Liver (tissue), 9 donors: ENCODE data around the gene TNFRSF25. TPM values are rescaled to one million over a fixed set of nuclear protein-coding genes. Genes with fewer than 3 reads are reported as not detected.

ENCODE experiments used
- DNase-seq: peaks from one replicate; pipeline ENCODE4 v3.0.0-alpha.2; 2017; ENCODE audit warnings: low spot score
- H3K27ac ChIP-seq, 2 donors: one replicate each; pipeline ENCODE4 v1.7.0; 2013; ENCODE audit warnings: inconsistent platforms in 2 of 2, low read length in 2 of 2, control low read depth in 1 of 2, low read depth in 1 of 2, mild to moderate bottlenecking in 1 of 2
- H3K27me3 ChIP-seq, 4 donors: one replicate each; pipeline versions ENCODE4 v1.6.1 to v1.7.0; 2013; ENCODE audit warnings: low read length in 3 of 4, inconsistent platforms in 1 of 4, mild to moderate bottlenecking in 1 of 4, moderate library complexity in 1 of 4; ENCODE audit not compliant: control insufficient read depth in 4 of 4, insufficient read depth in 4 of 4
- H3K36me3 ChIP-seq, 4 donors: one replicate each; pipeline versions ENCODE4 v1.6.1 to v1.7.0; 2013; ENCODE audit warnings: low read length in 3 of 4, mild to moderate bottlenecking in 3 of 4, low read depth in 1 of 4, moderate library complexity in 1 of 4; ENCODE audit not compliant: control insufficient read depth in 4 of 4, insufficient read depth in 3 of 4
- H3K4me1 ChIP-seq, 4 donors: one replicate each; pipeline versions ENCODE4 v1.6.1 to v1.7.0; 2013; ENCODE audit warnings: low read length in 3 of 4, mild to moderate bottlenecking in 3 of 4, moderate library complexity in 1 of 4; ENCODE audit not compliant: control insufficient read depth in 4 of 4, insufficient read depth in 4 of 4
- H3K4me3 ChIP-seq, 3 donors: one replicate each; pipeline versions ENCODE4 v1.6.1 to v1.7.0; 2013; ENCODE audit warnings: low read length in 3 of 3, control low read depth in 1 of 3, low read depth in 1 of 3, mild to moderate bottlenecking in 1 of 3
- H3K9ac ChIP-seq, 2 donors: one replicate each; pipeline ENCODE4 v1.7.0; 2013; ENCODE audit warnings: low read length in 2 of 2, mild to moderate bottlenecking in 2 of 2, moderate library complexity in 2 of 2, control low read depth in 1 of 2, low read depth in 1 of 2
- H3K9me3 ChIP-seq, 4 donors: one replicate each; pipeline versions ENCODE4 v1.6.1 to v1.7.0; 2013; ENCODE audit warnings: low read length in 3 of 4; ENCODE audit not compliant: control insufficient read depth in 4 of 4
- ATF3 ChIP-seq: IDR thresholded peaks from 2 replicates; pipeline ENCODE4 v1.6.1; 2016; ENCODE audit warnings: antibody characterized with exemption
- CTCF ChIP-seq: fragments of 150-350 bp; IDR thresholded peaks from 2 replicates; pipeline ENCODE4 v1.5.1; 2017; ENCODE audit warnings: improper control_type of control experiment, low read depth, low read length; ENCODE audit not compliant: missing input control
- EGR1 ChIP-seq, 2 donors: IDR thresholded peaks; 2 replicates each; pipeline ENCODE4 v1.6.1; 2016 to 2018; ENCODE audit warnings: antibody characterized with exemption in 2 of 2, low read depth in 2 of 2
- FOXA1 ChIP-seq: IDR thresholded peaks from 2 replicates; pipeline ENCODE4 v1.6.1; 2016; ENCODE audit warnings: antibody characterized with exemption
- FOXA2 ChIP-seq: IDR thresholded peaks from 2 replicates; pipeline ENCODE4 v1.6.1; 2016; ENCODE audit warnings: antibody characterized with exemption
- GABPA ChIP-seq, 2 donors: IDR thresholded peaks in 1 of 2; conservative IDR thresholded peaks in 1 of 2; 2 replicates each; pipeline ENCODE4 v1.6.1; 2016; ENCODE audit warnings: antibody characterized with exemption in 2 of 2, mild to moderate bottlenecking in 1 of 2, moderate library complexity in 1 of 2
- HNF4A ChIP-seq, 2 donors: conservative IDR thresholded peaks; 2 replicates each; pipeline ENCODE4 v1.6.1; 2016; ENCODE audit warnings: antibody characterized with exemption in 2 of 2, mild to moderate bottlenecking in 2 of 2
- HNF4G ChIP-seq: IDR thresholded peaks from 2 replicates; pipeline ENCODE4 v1.6.1; 2016; ENCODE audit warnings: antibody characterized with exemption
- JUND ChIP-seq, 2 donors: IDR thresholded peaks; 2 replicates each; pipeline ENCODE4 v1.6.1; 2016; ENCODE audit warnings: antibody characterized with exemption in 2 of 2
- NR2F2 ChIP-seq: IDR thresholded peaks from 2 replicates; pipeline ENCODE4 v1.6.1; 2016; ENCODE audit warnings: antibody characterized with exemption
- RAD21 ChIP-seq, 2 donors: IDR thresholded peaks; 2 replicates each; pipeline ENCODE4 v1.6.1; 2016; ENCODE audit warnings: antibody characterized with exemption in 2 of 2, mild to moderate bottlenecking in 2 of 2
- REST ChIP-seq: IDR thresholded peaks from 2 replicates; pipeline ENCODE4 v1.6.1; 2016; ENCODE audit warnings: antibody characterized with exemption, mild to moderate bottlenecking
- RXRA ChIP-seq, 2 donors: IDR thresholded peaks; 2 replicates each; pipeline ENCODE4 v1.6.1; 2017 to 2018; ENCODE audit warnings: antibody characterized with exemption in 2 of 2, mild to moderate bottlenecking in 1 of 2
- SP1 ChIP-seq: IDR thresholded peaks from 2 replicates; pipeline ENCODE4 v1.6.1; 2018; ENCODE audit warnings: antibody characterized with exemption, mild to moderate bottlenecking
- TAF1 ChIP-seq: conservative IDR thresholded peaks from 2 replicates; pipeline ENCODE4 v1.6.1; 2016; ENCODE audit warnings: antibody characterized with exemption, mild to moderate bottlenecking
- YY1 ChIP-seq: IDR thresholded peaks from 2 replicates; pipeline ENCODE4 v1.6.1; 2016; ENCODE audit warnings: antibody characterized with exemption, mild to moderate bottlenecking
- ZBTB33 ChIP-seq: IDR thresholded peaks from 2 replicates; pipeline ENCODE4 v1.6.1; 2016; ENCODE audit warnings: antibody characterized with exemption
- WGBS: extraction: QIAGEN DNeasy Blood & Tissue Kit; methylation state at CpG from one replicate; pipeline ENCODE4 v1.1.7; 2013; 5-methylcytosine and 5-hydroxymethylcytosine counted together
- polyA plus RNA-seq, 2 donors: library from polyadenylated mRNA; stranded (reverse) in 1 of 2; unstranded in 1 of 2; fragments of 200-250 nt in 1 of 2; fragments of >200 nt in 1 of 2; fragmentation: Nextera tagmentation in 1 of 2; extraction: Ambion mirVana in 1 of 2; gene quantifications; one replicate each; pipeline versions ENCODE4 v1.2.1 to v1.2.3, GENCODE V29; 2013 to 2015
- total RNA-seq, 2 donors: library from RNA; depleted of rRNA; stranded (reverse); fragments of >200 nt; gene quantifications; one replicate each; pipeline ENCODE4 v1.2.3, GENCODE V29; 2014
- TF ChIP-seq, protein P1 (sequence below): IDR thresholded peaks from 2 replicates; pipeline ENCODE4 v1.6.1; 2016; ENCODE audit warnings: antibody characterized with exemption
- donor health status: healthy.
- donor health status: healthy.
- donor health status: healthy.
- donor health status: healthy.
- donor health status: healthy.

Gene TNFRSF25
- total and polyA plus RNA-seq, 4 donors = 0.78 to 2.6 (median 2.0) TPM

DNA sequence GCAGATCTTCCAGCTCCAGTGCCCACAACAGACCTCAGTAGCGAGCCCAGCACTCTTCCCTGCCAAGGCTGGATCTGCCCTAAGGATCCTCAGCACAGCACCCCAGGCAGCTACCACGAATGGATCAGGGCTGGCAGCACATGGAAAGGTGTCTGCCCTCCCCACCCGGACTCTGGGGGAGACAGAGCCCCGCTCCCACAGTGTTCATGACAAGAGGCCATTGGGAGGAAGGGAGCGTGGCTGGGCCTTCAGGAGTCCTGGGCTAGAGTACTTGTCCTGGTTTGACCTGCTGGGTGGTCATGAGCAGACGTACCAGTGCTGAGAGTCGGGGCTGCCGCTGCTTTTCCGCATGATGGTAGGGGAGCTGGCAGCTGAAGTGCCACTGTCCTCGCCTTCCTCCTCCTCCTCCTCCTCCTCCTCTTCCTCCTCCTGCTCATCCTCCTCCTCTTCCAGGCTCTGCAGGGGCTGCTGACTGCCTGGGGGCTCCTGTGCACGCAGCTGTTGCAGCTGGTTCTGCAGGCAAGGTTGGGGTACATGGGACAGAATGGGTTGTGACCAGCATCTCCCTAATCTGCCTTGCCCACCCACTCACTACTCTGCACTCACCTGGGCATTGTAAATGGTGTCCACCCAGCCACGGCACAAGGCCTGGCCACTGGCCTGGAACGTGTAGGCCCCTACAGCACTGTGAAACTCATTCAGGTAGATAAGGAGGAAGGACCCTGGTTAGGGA is 2.9 kb upstream of the TNFRSF25 start:
- no peaks in the 10 kb centered on the region for H3K36me3 ChIP-seq
- H3K9me3 ChIP-seq = no peaks in the 10 kb centered on the region
- peaks cover 7 to 25% (median 16%) of the 10 kb centered on the region in 4 donors for H3K4me1 ChIP-seq
- no peak overlapping the region for H3K9ac ChIP-seq
- no peak overlapping the region for H3K4me3 ChIP-seq
- DNase-seq = no peak
- TF ChIP-seq, protein P1, sequence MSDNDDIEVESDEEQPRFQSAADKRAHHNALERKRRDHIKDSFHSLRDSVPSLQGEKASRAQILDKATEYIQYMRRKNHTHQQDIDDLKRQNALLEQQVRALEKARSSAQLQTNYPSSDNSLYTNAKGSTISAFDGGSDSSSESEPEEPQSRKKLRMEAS = no peak
- no peak for TF ChIP-seq JUND (IDR thresholded peaks at IDR 0.05)
- H3K27ac ChIP-seq = no peak overlapping the region
- 95% methylated on average over 13 of the region's 13 CpGs for WGBS
- no peaks in the 10 kb centered on the region for H3K27me3 ChIP-seq

GRCh38 chr1:6467744-6468688 is 2.0 kb upstream of the TNFRSF25 start:
- H3K36me3 ChIP-seq = no peaks in the 10 kb centered on the region
- WGBS = 95% methylated on average over 30 of the region's 30 CpGs
- peaks cover 7 to 28% (median 16%) of the 10 kb centered on the region in 4 donors for H3K4me1 ChIP-seq
- no peak for DNase-seq
- no peak overlapping the region for H3K4me3 ChIP-seq
- no peaks in the 10 kb centered on the region for H3K27me3 ChIP-seq
- no peaks in the 10 kb centered on the region for H3K9me3 ChIP-seq
- no peak overlapping the region for H3K9ac ChIP-seq
- TF ChIP-seq FOXA1 (no peak), REST (no peak), NR2F2 (no peak), ZBTB33 (no peak), SP1 (no peak), EGR1 (IDR thresholded peaks at IDR 0.05; ENCODE audit: low read depth in 2 of 2) (no peak), TAF1 (no peak), YY1 (no peak), HNF4A (conservative IDR thresholded peaks at IDR 0.05) (no peak), ATF3 (no peak), JUND (IDR thresholded peaks at IDR 0.05) (no peak), FOXA2 (no peak), RAD21 (IDR thresholded peaks at IDR 0.05) (no peak), CTCF (no peak), GABPA (IDR thresholded peaks at IDR 0.05 in 1 of 2, conservative IDR thresholded peaks at IDR 0.05 in 1 of 2) (no peak), RXRA (IDR thresholded peaks at IDR 0.05) (no peak), HNF4G (no peak)
- TF ChIP-seq, protein P1 = no peak
- H3K27ac ChIP-seq = no peak overlapping the region
